Chondrocyte (in vitro differentiated cells): ENCODE measurements around the gene FGF18. TPM values are rescaled to one million over a fixed set of nuclear protein-coding genes. Genes with fewer than 3 reads are reported as not detected.

Experiments used
- DNase-seq: peaks from one replicate; pipeline ENCODE4 v3.0.0; 2021; ENCODE audit warnings: mixed read lengths, low spot score
- H3K27ac Mint-ChIP-seq: one replicate; pipeline ENCODE4 v1.8.0; 2021; ENCODE audit warnings: mild to moderate bottlenecking, moderate library complexity, mixed read lengths; ENCODE audit not compliant: unreplicated experiment
- H3K27me3 Mint-ChIP-seq: 2 replicates; pipeline ENCODE4 v1.8.0; 2021; ENCODE audit warnings: low read depth, mixed read lengths
- H3K36me3 Mint-ChIP-seq: 2 replicates; pipeline ENCODE4 v1.8.0; 2021; ENCODE audit warnings: low read depth, mixed read lengths
- H3K4me1 Mint-ChIP-seq: 2 replicates; pipeline ENCODE4 v1.8.0; 2021; ENCODE audit warnings: low read depth, mild to moderate bottlenecking, mixed read lengths
- H3K4me3 Mint-ChIP-seq: one replicate; pipeline ENCODE4 v1.8.0; 2021; ENCODE audit warnings: mild to moderate bottlenecking, moderate library complexity, mixed read lengths; ENCODE audit not compliant: unreplicated experiment
- H3K9me3 Mint-ChIP-seq: 2 replicates; pipeline ENCODE4 v1.8.0; 2021; ENCODE audit warnings: low read depth, mixed read lengths
- total RNA-seq: library from RNA; stranded (reverse); gene quantifications from 3 replicates; pipeline ENCODE4 v1.2.1, GENCODE V29; 2021
- TF ChIP-seq, protein P1 (sequence below): fragments of 200-600 bp; sonication (generic); IDR thresholded peaks from 2 replicates; pipeline ENCODE4 v1.5.0; 2021; ENCODE audit warnings: antibody characterized with exemption, mild to moderate bottlenecking, moderate library complexity

FGF18 gene
- total RNA-seq, 1 donor from 2014 or later, result 2.1 TPM

DNA sequence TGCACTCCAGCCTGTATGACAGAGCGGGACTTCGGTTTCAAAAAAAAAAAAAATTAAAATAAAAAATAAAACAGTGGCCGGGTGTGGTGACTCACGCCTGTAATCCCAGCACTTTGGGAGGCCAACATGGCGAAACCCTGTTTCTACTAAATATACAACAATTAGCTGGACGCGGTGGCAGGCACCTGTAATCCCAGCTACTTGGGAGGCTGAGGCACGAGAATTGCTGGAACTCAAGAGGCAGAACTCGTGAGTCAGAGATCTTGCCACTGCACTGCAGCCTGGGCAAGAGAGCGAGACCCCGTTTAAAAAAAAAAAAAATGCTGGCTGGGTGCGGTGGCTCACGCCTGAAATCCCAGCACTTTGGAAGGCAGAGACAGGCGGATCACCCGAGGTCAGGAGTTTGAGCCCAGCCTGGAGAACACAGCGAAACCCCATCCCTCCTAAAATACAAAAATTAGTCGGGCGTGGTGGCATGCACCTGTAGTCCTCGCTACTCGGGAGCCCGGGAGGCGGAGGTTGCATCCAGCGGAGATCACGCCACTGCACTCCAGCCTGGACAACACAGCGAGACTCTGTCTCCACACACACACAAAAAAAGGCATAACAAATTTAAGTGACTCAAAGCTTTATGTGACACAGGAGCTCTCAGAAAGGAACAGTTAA, 33.3 kb upstream of the FGF18 start:
- no peak overlapping the region for H3K27ac Mint-ChIP-seq

DNA sequence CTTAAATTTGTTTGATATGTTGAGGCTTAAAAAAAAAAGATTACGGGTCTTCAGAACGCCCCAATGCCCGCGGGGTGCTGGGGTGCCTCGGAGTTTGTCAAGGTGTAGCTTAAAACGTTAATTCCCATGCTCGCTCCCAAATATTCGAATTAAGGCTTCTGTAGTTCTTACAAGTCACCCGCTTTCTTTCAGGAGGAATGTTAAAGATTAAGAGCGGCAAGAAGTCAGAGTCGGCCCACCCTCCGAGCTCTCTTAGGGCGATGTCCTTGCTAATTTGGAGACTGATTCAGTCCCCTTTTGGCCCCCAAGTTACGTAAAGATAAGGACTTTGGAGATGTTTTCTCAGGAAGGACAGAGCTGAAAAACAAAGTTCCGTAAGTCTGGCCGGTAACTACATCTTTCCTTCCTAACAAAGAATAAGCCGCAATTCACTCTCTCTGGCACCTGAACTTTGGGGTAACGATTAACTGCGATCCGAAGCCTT, 32.5 kb upstream of the FGF18 start:
- Mint-ChIP-seq H3K9me3 (no peaks in the 10 kb centered on the region), H3K27ac (peak overlapping the region; percentile 99), H3K4me3 (peak overlapping the region; percentile 96), H3K36me3 (peaks cover 10% of the 10 kb centered on the region), H3K4me1 (peaks cover 33% of the 10 kb centered on the region), H3K27me3 (no peaks in the 10 kb centered on the region)
- TF ChIP-seq, protein P1, sequence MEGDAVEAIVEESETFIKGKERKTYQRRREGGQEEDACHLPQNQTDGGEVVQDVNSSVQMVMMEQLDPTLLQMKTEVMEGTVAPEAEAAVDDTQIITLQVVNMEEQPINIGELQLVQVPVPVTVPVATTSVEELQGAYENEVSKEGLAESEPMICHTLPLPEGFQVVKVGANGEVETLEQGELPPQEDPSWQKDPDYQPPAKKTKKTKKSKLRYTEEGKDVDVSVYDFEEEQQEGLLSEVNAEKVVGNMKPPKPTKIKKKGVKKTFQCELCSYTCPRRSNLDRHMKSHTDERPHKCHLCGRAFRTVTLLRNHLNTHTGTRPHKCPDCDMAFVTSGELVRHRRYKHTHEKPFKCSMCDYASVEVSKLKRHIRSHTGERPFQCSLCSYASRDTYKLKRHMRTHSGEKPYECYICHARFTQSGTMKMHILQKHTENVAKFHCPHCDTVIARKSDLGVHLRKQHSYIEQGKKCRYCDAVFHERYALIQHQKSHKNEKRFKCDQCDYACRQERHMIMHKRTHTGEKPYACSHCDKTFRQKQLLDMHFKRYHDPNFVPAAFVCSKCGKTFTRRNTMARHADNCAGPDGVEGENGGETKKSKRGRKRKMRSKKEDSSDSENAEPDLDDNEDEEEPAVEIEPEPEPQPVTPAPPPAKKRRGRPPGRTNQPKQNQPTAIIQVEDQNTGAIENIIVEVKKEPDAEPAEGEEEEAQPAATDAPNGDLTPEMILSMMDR, result no peak
- no peak for DNase-seq

More for the DNA sequence above, 33.3 kb upstream of the FGF18 start:
- H3K4me3 Mint-ChIP-seq, result peak overlapping the region; percentile 42
- H3K4me1 Mint-ChIP-seq, result peaks cover 27% of the 10 kb centered on the region
- no peaks in the 10 kb centered on the region for H3K9me3 Mint-ChIP-seq
- DNase-seq, result no peak
- H3K27me3 Mint-ChIP-seq, result no peaks in the 10 kb centered on the region
- peaks cover 8% of the 10 kb centered on the region for H3K36me3 Mint-ChIP-seq
- TF ChIP-seq, protein P1, result no peak

DNA sequence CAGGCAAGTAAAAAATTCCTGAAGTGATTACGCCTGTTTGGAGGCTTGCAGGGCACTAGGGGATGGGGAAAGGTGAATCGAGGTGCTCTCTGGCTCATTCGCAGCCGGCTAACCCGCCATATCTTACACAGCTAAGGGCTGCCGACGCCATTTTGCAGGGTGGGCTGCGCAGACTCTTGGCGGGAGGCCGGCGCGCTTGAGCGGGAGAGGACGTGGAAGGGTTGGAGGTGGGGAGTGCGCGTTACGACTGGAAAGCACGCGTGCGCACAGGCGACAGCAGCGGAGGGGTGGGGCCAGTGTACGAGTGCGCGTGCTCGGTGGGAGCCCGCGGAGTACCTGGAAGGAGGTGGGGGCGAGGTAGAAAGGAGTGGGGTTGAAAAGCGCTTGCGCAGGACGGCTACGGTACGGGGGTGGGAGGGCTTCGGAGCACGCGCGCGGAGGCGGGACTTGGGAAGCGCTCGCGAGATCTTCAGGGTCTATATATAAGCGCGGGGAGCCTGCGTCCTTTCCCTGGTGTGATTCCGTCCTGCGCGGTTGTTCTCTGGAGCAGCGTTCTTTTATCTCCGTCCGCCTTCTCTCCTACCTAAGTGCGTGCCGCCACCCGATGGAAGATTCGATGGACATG, 32.0 kb upstream of the FGF18 start, which contains the start of gene NPM1:
Gene NPM1, plus strand, starts transcription at position 505 of the 625 bp plus-strand sequence. Its CDS starts 100 bp downstream, at position 605.
- Mint-ChIP-seq H3K27ac (peak within 1 kb of the TSS; percentile 99), H3K4me3 (peak within 1 kb of the TSS; percentile 96), H3K9me3 (no peaks in the 10 kb centered on the region), H3K36me3 (peaks cover 10% of the 10 kb centered on the region), H3K4me1 (peaks cover 39% of the 10 kb centered on the region), H3K27me3 (no peaks in the 10 kb centered on the region)
- TF ChIP-seq, protein P1, result no peak
- peak; percentile 99 for DNase-seq

DNA sequence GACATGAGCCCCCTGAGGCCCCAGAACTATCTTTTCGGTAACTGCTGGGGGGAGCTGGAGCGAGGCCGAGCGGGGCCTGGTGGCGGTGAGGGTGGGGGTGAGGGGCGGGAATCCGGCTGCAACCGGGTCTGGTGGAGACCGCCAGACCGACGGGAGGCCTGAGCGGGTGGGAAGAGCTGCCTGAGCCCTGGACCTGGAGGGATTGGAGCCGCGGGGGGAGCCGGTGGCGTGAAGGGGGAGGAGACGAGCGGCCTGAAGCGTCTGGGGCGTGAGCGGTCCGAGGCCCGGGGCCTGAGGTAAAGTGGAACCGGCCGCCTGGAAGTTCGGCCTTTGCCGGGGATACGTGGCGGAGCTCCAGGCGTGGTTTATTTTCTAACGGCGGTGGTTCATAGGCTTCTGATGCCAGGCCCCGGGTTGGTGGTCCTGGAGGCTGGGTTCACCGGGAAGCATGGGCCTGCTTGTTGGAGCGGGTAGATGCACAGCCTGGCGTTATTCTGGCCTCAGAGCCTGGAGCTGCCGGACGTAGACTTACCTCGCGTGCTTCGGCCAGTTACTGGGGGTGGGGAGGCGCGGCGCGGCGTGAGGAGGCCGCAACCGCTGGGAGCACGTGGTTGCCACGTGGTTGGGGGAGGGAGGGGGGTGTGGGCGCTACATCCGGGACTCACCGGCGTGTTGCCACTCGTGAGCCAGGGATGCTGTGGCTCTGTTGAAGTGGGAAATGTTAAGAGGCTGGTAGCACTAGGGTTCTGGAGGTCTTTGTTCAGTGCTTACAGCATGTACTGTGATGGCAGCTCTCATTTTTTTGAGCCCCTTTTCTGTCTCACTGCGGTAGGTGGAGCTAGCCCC, 31.3 kb upstream of the FGF18 start:
- Mint-ChIP-seq H3K4me3 (peak overlapping the region; percentile 96), H3K27me3 (no peaks in the 10 kb centered on the region), H3K4me1 (peaks cover 46% of the 10 kb centered on the region), H3K9me3 (no peaks in the 10 kb centered on the region), H3K27ac (peak overlapping the region; percentile 99), H3K36me3 (peaks cover 17% of the 10 kb centered on the region)
- no peak for DNase-seq
- TF ChIP-seq, protein P1, result peak; percentile 41

DNA sequence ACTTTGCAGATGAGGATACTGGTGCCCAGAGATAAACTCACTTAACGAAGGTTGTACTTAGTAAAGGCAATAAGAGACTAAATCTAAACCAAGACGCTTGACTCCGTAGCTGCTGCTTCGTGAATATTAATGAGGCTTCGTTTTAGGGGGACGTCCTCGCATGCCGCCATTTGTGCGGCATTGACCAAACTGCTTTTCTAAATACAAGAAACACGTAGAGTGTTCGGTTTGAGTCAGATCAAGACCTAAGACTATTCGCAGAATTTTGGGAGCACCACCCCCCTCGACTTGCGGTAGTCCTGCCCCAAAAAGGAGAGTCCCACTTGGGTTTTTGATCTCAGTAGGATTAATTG, 30.7 kb upstream of the FGF18 start:
- peaks cover 20% of the 10 kb centered on the region for H3K36me3 Mint-ChIP-seq
- peak overlapping the region; percentile 99 for H3K27ac Mint-ChIP-seq
- TF ChIP-seq, protein P1, result no peak
- H3K4me3 Mint-ChIP-seq, result peak overlapping the region; percentile 96
- H3K27me3 Mint-ChIP-seq, result no peaks in the 10 kb centered on the region
- DNase-seq, result no peak
- peaks cover 49% of the 10 kb centered on the region for H3K4me1 Mint-ChIP-seq
- no peaks in the 10 kb centered on the region for H3K9me3 Mint-ChIP-seq
